Gastroesophageal sphincter (tissue), 3 donors: ENCODE results near the gene RALGPS2.

ENCODE experiments used
- CTCF ChIP-seq, 4 experiments: fragments of 200-600 bp in 2 of 4; fragments of 450-650 bp in 2 of 4; sonication (generic) in 1 of 4; IDR thresholded peaks; one replicate each; pipeline ENCODE4 v1.5.1; 2017 to 2019; ENCODE audit warnings: antibody characterized with exemption in 4 of 4, mild to moderate bottlenecking in 2 of 4, moderate library complexity in 2 of 4
- EP300 ChIP-seq: sonication (generic); formaldehyde crosslinking; IDR thresholded peaks from one replicate; pipeline ENCODE4 v1.6.1; 2017; ENCODE audit warnings: antibody characterized with exemption, mild to moderate bottlenecking

- TF ChIP-seq EP300 (no peak), CTCF (IDR thresholded peaks at IDR 0.05) (no peak)
These were observed 173.4 kb downstream of the RALGPS2 start for GRCh38 chr1:178898401-178898800.
